GM23338 (cell line): ENCODE results near the gene CRABP1. TPM values are rescaled to one million over a fixed set of nuclear protein-coding genes. Genes with fewer than 3 reads are reported as not detected.

Source experiments
- ATAC-seq: fragments of 200-7000 bp; cut with Tn5 transposase; 3 replicates; pipeline ENCODE4 v1.9.1; 2020
- DNase-seq: peaks from one replicate; pipeline ENCODE4 v3.0.0-alpha.2; 2015; ENCODE audit warnings: low spot score
- H2AFZ ChIP-seq: fragments of 200-600 bp; sonication (generic); 2 replicates; pipeline ENCODE4 v1.8.0; 2016; ENCODE audit warnings: antibody characterized with exemption, mild to moderate bottlenecking, moderate library complexity
- H3F3A ChIP-seq: fragments of 200-600 bp; sonication (generic); replicated peaks from 2 replicates; pipeline ENCODE4 v1.8.0; 2017; ENCODE audit warnings: antibody characterized with exemption, mixed run types, low read depth
- H3K27ac ChIP-seq: fragments of 200-600 bp; sonication (generic); 2 replicates; pipeline ENCODE4 v1.6.1; 2016; ENCODE audit warnings: low read depth
- H3K27me3 ChIP-seq: fragments of 200-600 bp; sonication (generic); 2 replicates; pipeline ENCODE4 v1.8.0; 2016; ENCODE audit warnings: mild to moderate bottlenecking, mixed run types, moderate library complexity; ENCODE audit not compliant: insufficient read depth
- H3K36me3 ChIP-seq: fragments of 200-600 bp; sonication (generic); 2 replicates; pipeline ENCODE4 v1.8.0; 2016; ENCODE audit warnings: mild to moderate bottlenecking; ENCODE audit not compliant: insufficient read depth
- H3K4me1 ChIP-seq: fragments of 200-600 bp; sonication (generic); 2 replicates; pipeline ENCODE4 v1.8.0; 2016; ENCODE audit warnings: mild to moderate bottlenecking, moderate library complexity; ENCODE audit not compliant: insufficient read depth
- H3K4me2 ChIP-seq: fragments of 200-600 bp; sonication (generic); 2 replicates; pipeline ENCODE4 v1.7.1; 2017; ENCODE audit warnings: mixed run types
- H3K4me3 ChIP-seq: fragments of 200-600 bp; sonication (generic); 2 replicates; pipeline ENCODE4 v1.6.1; 2016; ENCODE audit warnings: mixed run types
- H3K79me2 ChIP-seq: fragments of 200-600 bp; sonication (generic); replicated peaks from 2 replicates; pipeline ENCODE4 v1.8.0; 2017; ENCODE audit warnings: mild to moderate bottlenecking; ENCODE audit not compliant: insufficient read depth
- H3K9me2 ChIP-seq: fragments of 200-600 bp; sonication (generic); 2 replicates; pipeline ENCODE4 v1.8.0; 2017; ENCODE audit not compliant: insufficient read depth
- H4K20me1 ChIP-seq: fragments of 200-600 bp; sonication (generic); replicated peaks from 2 replicates; pipeline ENCODE4 v1.8.0; 2017; ENCODE audit warnings: mild to moderate bottlenecking; ENCODE audit not compliant: insufficient read depth
- H3K27ac Mint-ChIP-seq: 2 replicates; pipeline ENCODE4 v1.8.0; 2020; ENCODE audit warnings: inconsistent platforms, mild to moderate bottlenecking, moderate library complexity, mixed read lengths
- H3K27me3 Mint-ChIP-seq: 3 replicates; pipeline ENCODE4 v1.8.0; 2022; ENCODE audit warnings: low read depth, mild to moderate bottlenecking, moderate library complexity, mixed read lengths, inconsistent platforms; ENCODE audit not compliant: insufficient read depth, poor library complexity
- H3K36me3 Mint-ChIP-seq: 3 replicates; pipeline ENCODE4 v1.8.0; 2021; ENCODE audit warnings: low read depth, mild to moderate bottlenecking, inconsistent platforms, moderate library complexity, mixed read lengths
- H3K4me1 Mint-ChIP-seq: 3 replicates; pipeline ENCODE4 v1.8.0; 2020; ENCODE audit warnings: mild to moderate bottlenecking, inconsistent platforms, mixed read lengths
- H3K4me3 Mint-ChIP-seq: 3 replicates; pipeline ENCODE4 v1.8.0; 2021; ENCODE audit warnings: moderate library complexity, mild to moderate bottlenecking, inconsistent platforms, mixed read lengths
- H3K9me3 Mint-ChIP-seq: 3 replicates; pipeline ENCODE4 v1.8.0; 2020; ENCODE audit warnings: moderate library complexity, mild to moderate bottlenecking, inconsistent platforms, mixed read lengths
- CREB1 ChIP-seq: fragments of 250-450 bp; sonication (Bioruptor Pico); IDR thresholded peaks from 2 replicates; pipeline ENCODE4 v1.5.0; 2020; ENCODE audit warnings: low read depth, mild to moderate bottlenecking, moderate library complexity
- CTCF ChIP-seq, 2 experiments: fragments of 200-600 bp in 1 of 2; sonication (generic) in 1 of 2; conservative IDR thresholded peaks; 2 replicates each; pipeline versions ENCODE4 v1.5.1 to v1.6.1; 2016 to 2017; ENCODE audit warnings: antibody characterized with exemption in 2 of 2, low read depth in 2 of 2, mild to moderate bottlenecking in 2 of 2, moderate library complexity in 1 of 2
- ETS1 ChIP-seq: IDR thresholded peaks from 2 replicates; pipeline ENCODE4 v1.6.1; 2016; ENCODE audit warnings: antibody characterized with exemption
- EZH2 ChIP-seq: fragments of 200-600 bp; sonication (generic); IDR thresholded peaks from one replicate; pipeline ENCODE4 v1.8.0; 2017; ENCODE audit warnings: antibody characterized with exemption, mild to moderate bottlenecking, low read depth; ENCODE audit not compliant: unreplicated experiment
- EZH2phosphoT487 ChIP-seq: fragments of 200-600 bp; sonication (generic); IDR thresholded peaks from one replicate; pipeline ENCODE4 v1.8.1; 2018; ENCODE audit warnings: antibody characterized with exemption; ENCODE audit not compliant: unreplicated experiment
- JUNB ChIP-seq: IDR thresholded peaks from one replicate; pipeline ENCODE4 v1.6.1; 2016; ENCODE audit warnings: antibody characterized with exemption; ENCODE audit not compliant: unreplicated experiment
- NANOG ChIP-seq: IDR thresholded peaks from 2 replicates; pipeline ENCODE4 v1.6.1; 2016; ENCODE audit warnings: antibody characterized with exemption, borderline replicate concordance
- POLR2AphosphoS5 ChIP-seq: IDR thresholded peaks from 2 replicates; pipeline ENCODE4 v1.6.1; 2016; ENCODE audit warnings: antibody characterized with exemption, low read depth
- REST ChIP-seq: IDR thresholded peaks from one replicate; pipeline ENCODE4 v1.6.1; 2018; ENCODE audit warnings: antibody characterized with exemption; ENCODE audit not compliant: unreplicated experiment
- STAT1 ChIP-seq: IDR thresholded peaks from one replicate; pipeline ENCODE4 v1.6.1; 2016; ENCODE audit warnings: antibody characterized with exemption; ENCODE audit not compliant: unreplicated experiment
- ZNF114 ChIP-seq: fragments of 250-450 bp; sonication (Bioruptor Pico); IDR thresholded peaks from 2 replicates; pipeline ENCODE4 v1.5.0; 2020; ENCODE audit warnings: mild to moderate bottlenecking, moderate library complexity
- ZNF331 ChIP-seq: fragments of 250-450 bp; sonication (Bioruptor Pico); IDR thresholded peaks from 2 replicates; pipeline ENCODE4 v1.5.0; 2020; ENCODE audit warnings: low read depth, mild to moderate bottlenecking, moderate library complexity
- ZNF462 ChIP-seq: fragments of 250-450 bp; sonication (Bioruptor Pico); IDR thresholded peaks from 2 replicates; pipeline ENCODE4 v1.5.0; 2020; ENCODE audit warnings: mild to moderate bottlenecking, moderate library complexity
- polyA plus RNA-seq: library from polyadenylated mRNA; unstranded; fragments of >200 nt; fragmentation: Nextera tagmentation; extraction: Ambion mirVana; gene quantifications from 2 replicates; pipeline ENCODE4 v1.2.1, GENCODE V29; 2016
- total RNA-seq: library from RNA; depleted of rRNA; stranded (reverse); fragments of >200 nt; shearing (Covaris generic); gene quantifications from 2 replicates; pipeline ENCODE4 v1.2.3, GENCODE V29; 2014

Gene CRABP1
- total and polyA plus RNA-seq, 2 experiments from 2014 or later: 156 to 522 TPM

- Histone ChIP-seq H3F3A (peaks cover 14% of the 10 kb centered on the region; the same call in 1 of the 2 replicates), H3K9me2 (no peaks in the 10 kb centered on the region), H3K79me2 (no peaks in the 10 kb centered on the region), H3K4me2 (no peak overlapping the region), H4K20me1 (no peaks in the 10 kb centered on the region), H3K36me3 (no peaks in the 10 kb centered on the region), H3K27me3 (no peaks in the 10 kb centered on the region), H3K27ac (no peak overlapping the region), H3K4me1 (peaks cover 36% of the 10 kb centered on the region), H3K4me3 (no peak overlapping the region), H2AFZ (no peak overlapping the region)
- peaks cover 12% of the 10 kb centered on the region for H3K27me3 Mint-ChIP-seq
- H3K4me1 Mint-ChIP-seq: peaks cover 65% of the 10 kb centered on the region
- H3K4me3 Mint-ChIP-seq: no peak overlapping the region
- no peaks in the 10 kb centered on the region for H3K36me3 Mint-ChIP-seq
- no peak overlapping the region for H3K27ac Mint-ChIP-seq
- no peaks in the 10 kb centered on the region; the same call in 2 of the 3 replicates for H3K9me3 Mint-ChIP-seq
- TF ChIP-seq CTCF (conservative IDR thresholded peaks at IDR 0.05; ENCODE audit: low read depth in 2 of 2): no peak
- no peak for TF ChIP-seq EZH2phosphoT487
- TF ChIP-seq ZNF114 (CRISPR knock-in tag): no peak
- TF ChIP-seq POLR2AphosphoS5: no peak
- no peak for TF ChIP-seq ETS1
- TF ChIP-seq NANOG: no peak
- TF ChIP-seq ZNF462: no peak
- TF ChIP-seq ZNF331 (CRISPR knock-in tag): no peak
- no peak for TF ChIP-seq JUNB
- TF ChIP-seq REST: no peak
- no peak for TF ChIP-seq EZH2
- no peak for TF ChIP-seq CREB1 (CRISPR knock-in tag)
- TF ChIP-seq STAT1: no peak
- DNase-seq: no peak
- ATAC-seq: no peak
Observed at GRCh38 chr15:78320183-78320582, 20.0 kb upstream of the CRABP1 start.
